ENCODE results near the gene SEMG2. TPM values are rescaled to one million over a fixed set of nuclear protein-coding genes. Genes with fewer than 3 reads are reported as not detected.

SEMG2 gene
- total RNA-seq, 1 experiment from 2014 or later = not detected

DNA sequence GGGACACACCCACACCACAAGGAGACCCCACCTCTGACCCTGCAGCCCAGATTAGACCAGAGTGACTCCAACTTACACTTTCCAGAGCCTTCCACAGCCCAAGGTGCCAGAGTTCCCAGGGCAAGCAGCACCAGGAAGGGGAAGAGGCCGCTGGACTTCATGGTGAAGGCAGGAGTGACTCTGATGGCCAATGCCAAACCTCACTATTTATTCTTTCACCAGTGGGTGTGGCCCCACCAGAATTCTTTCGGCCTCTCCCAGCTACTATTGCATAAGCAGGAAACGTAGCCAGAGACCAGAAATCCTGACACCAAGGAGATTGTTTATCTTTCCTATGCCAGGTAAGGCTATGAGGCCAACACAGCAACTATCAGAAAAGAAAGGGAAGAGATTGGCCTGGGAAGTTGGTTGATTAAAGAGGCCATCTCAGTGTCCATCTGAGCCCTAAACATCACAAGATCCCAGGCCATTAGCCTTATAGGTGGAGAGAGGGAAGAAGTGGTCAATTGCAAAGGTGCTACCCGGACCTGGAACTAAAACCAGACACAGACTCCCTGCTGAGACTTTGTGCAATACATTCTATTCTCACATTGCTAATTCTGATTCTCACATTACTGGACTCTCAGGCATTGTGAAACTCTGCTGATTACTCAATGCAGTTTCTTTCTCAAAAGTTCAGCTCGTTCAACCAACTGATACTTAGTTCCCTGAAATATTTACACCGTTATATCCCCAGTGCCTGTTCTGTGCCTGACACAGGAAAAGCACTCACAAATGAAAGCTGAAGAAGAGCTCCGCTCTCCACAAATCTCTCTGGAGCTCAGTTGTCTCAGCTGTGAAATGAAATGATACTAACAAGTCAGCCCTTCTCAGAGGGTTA lies 33.5 kb downstream of the SEMG2 start, which contains the start of gene SLPI:
TSS of gene SLPI (minus strand) at position 182 of the 880 bp plus-strand sequence. CDS start at position 161, 21 bp downstream.
- Histone ChIP-seq H3K27ac (ENCODE audit: low read depth, low read length) (no peak within 1 kb of the TSS), H3K4me3 (replicated peaks in 1 of 2; ENCODE audit: low read depth in 1 of 2, low read length in 2 of 2) (no peak within 1 kb of the TSS), H3K4me2 (ENCODE audit: low read length) (peak within 1 kb of the TSS; percentile 7; the same call in 1 of the 2 replicates), H3K9me2 (ENCODE audit: insufficient read depth) (no peaks in the 10 kb centered on the region), H3K9ac (ENCODE audit: low read length) (no peak within 1 kb of the TSS), H3K79me2 (ENCODE audit: insufficient read depth, low read length) (no peaks in the 10 kb centered on the region), H2AFZ (ENCODE audit: low read depth, low read length, poor library complexity, severe bottlenecking) (no peak within 1 kb of the TSS), H4K20me1 (ENCODE audit: insufficient read depth) (no peaks in the 10 kb centered on the region), H3K36me3 (ENCODE audit: control insufficient read depth in 1 of 2, insufficient read depth in 2 of 2, low read length in 2 of 2) (no peaks in the 10 kb centered on the region), H3K27me3 (ENCODE audit: insufficient read depth, low read length) (peaks cover 4% of the 10 kb centered on the region; the same call in 1 of the 2 replicates), H3K4me1 (ENCODE audit: control insufficient read depth in 1 of 2, insufficient read depth in 2 of 2, low read length in 2 of 2) (peaks cover 10 to 11% of the 10 kb centered on the region in 2 experiments; a peak in 2 of 4 replicates), H3K9me3 (ENCODE audit: control insufficient read depth in 1 of 2, insufficient read depth in 1 of 2, low read depth in 1 of 2, low read length in 2 of 2) (no peaks in the 10 kb centered on the region)
- ChIA-PET RAD21 (ENCODE audit: low non-redundant PET in 1 of 2, low total read pairs in 2 of 2, uncharacterized antibody in 2 of 2, unreplicated experiment in 2 of 2) (no interaction called here), POLR2A (no interaction called here), CTCF (interaction anchor here (0.9 to 1.4 kb wide), 4 partner anchors 39 to 211 kb away, joined by 3 read pairs; no protein-coding TSS in a partner anchor)
- TF ChIP-seq YY1 (IDR thresholded peaks at IDR 0.05; ENCODE audit: extremely low read depth, insufficient replicate concordance, low read depth, low read length) (no peak), CEBPB (IDR thresholded peaks at IDR 0.05; ENCODE audit: low read depth) (peak; percentile 86), CBX3 (IDR thresholded peaks at IDR 0.05; ENCODE audit: low read depth) (0 out of 2 replicates have a peak, but pooled peaks have one; percentile 41), SP1 (IDR thresholded peaks at IDR 0.05; ENCODE audit: low read depth) (peak; percentile 27; the same call in 1 of the 2 replicates), POLR2AphosphoS5 (IDR thresholded peaks at IDR 0.05; ENCODE audit: low read depth, low read length) (peak; percentile 41; the same call in 1 of the 2 replicates)
- no TSS peak for BruUV-seq (replicated peaks)
- no peak for DNase-seq (ENCODE audit: low read depth, low spot score)
- intact Hi-C loops (cut with micrococcal nuclease) = no loop called here
- peak; percentile 52 for ATAC-seq

- Histone ChIP-seq H3K79me2 (ENCODE audit: insufficient read depth, low read length) (no peaks in the 10 kb centered on the region), H3K27me3 (ENCODE audit: insufficient read depth, low read length) (no peaks in the 10 kb centered on the region), H2AFZ (ENCODE audit: low read depth, low read length, poor library complexity, severe bottlenecking) (no peak overlapping the region), H3K9me2 (ENCODE audit: insufficient read depth) (no peaks in the 10 kb centered on the region), H3K27ac (ENCODE audit: low read depth, low read length) (no peak overlapping the region), H3K9me3 (ENCODE audit: control insufficient read depth in 1 of 2, insufficient read depth in 1 of 2, low read depth in 1 of 2, low read length in 2 of 2) (no peaks in the 10 kb centered on the region), H3K4me1 (ENCODE audit: control insufficient read depth in 1 of 2, insufficient read depth in 2 of 2, low read length in 2 of 2) (peaks cover 10 to 11% of the 10 kb centered on the region in 2 experiments; a peak in 2 of 4 replicates), H4K20me1 (ENCODE audit: insufficient read depth) (no peaks in the 10 kb centered on the region), H3K4me2 (ENCODE audit: low read length) (no peak overlapping the region), H3K36me3 (ENCODE audit: control insufficient read depth in 1 of 2, insufficient read depth in 2 of 2, low read length in 2 of 2) (no peaks in the 10 kb centered on the region), H3K4me3 (replicated peaks in 1 of 2; ENCODE audit: low read depth in 1 of 2, low read length in 2 of 2) (no peak overlapping the region), H3K9ac (ENCODE audit: low read length) (no peak overlapping the region)
- POLR2A ChIA-PET = no interaction called here
- RAD21 ChIA-PET (ENCODE audit: low non-redundant PET in 1 of 2, low total read pairs in 2 of 2, uncharacterized antibody in 2 of 2, unreplicated experiment in 2 of 2) = no interaction called here
- BruUV-seq (replicated peaks) = no TSS peak
- CTCF ChIA-PET = no interaction called here
- no peak for TF ChIP-seq JUND (IDR thresholded peaks at IDR 0.05)
- TF ChIP-seq, protein P1, sequence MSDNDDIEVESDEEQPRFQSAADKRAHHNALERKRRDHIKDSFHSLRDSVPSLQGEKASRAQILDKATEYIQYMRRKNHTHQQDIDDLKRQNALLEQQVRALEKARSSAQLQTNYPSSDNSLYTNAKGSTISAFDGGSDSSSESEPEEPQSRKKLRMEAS (IDR thresholded peaks at IDR 0.05) = no peak
- TF ChIP-seq TCF7L2 (IDR thresholded peaks at IDR 0.05; ENCODE audit: borderline replicate concordance, extremely low read depth, insufficient read depth, insufficient read length) = no peak
- TF ChIP-seq, protein P2, sequence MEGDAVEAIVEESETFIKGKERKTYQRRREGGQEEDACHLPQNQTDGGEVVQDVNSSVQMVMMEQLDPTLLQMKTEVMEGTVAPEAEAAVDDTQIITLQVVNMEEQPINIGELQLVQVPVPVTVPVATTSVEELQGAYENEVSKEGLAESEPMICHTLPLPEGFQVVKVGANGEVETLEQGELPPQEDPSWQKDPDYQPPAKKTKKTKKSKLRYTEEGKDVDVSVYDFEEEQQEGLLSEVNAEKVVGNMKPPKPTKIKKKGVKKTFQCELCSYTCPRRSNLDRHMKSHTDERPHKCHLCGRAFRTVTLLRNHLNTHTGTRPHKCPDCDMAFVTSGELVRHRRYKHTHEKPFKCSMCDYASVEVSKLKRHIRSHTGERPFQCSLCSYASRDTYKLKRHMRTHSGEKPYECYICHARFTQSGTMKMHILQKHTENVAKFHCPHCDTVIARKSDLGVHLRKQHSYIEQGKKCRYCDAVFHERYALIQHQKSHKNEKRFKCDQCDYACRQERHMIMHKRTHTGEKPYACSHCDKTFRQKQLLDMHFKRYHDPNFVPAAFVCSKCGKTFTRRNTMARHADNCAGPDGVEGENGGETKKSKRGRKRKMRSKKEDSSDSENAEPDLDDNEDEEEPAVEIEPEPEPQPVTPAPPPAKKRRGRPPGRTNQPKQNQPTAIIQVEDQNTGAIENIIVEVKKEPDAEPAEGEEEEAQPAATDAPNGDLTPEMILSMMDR (IDR thresholded peaks at IDR 0.05 in 2 of 3, conservative IDR thresholded peaks at IDR 0.05 in 1 of 3; ENCODE audit: borderline replicate concordance in 1 of 3, insufficient read depth in 1 of 3, low read depth in 2 of 3, low read length in 2 of 3) = no peak
- TF ChIP-seq CBX3 (IDR thresholded peaks at IDR 0.05; ENCODE audit: low read depth) = no peak
- TF ChIP-seq POLR2AphosphoS5 (IDR thresholded peaks at IDR 0.05; ENCODE audit: low read depth, low read length) = no peak
- no peak for TF ChIP-seq ELF1 (IDR thresholded peaks at IDR 0.05; ENCODE audit: borderline replicate concordance, low read depth)
- no peak for TF ChIP-seq SP1 (IDR thresholded peaks at IDR 0.05; ENCODE audit: low read depth)
- no peak for TF ChIP-seq ATF3 (IDR thresholded peaks at IDR 0.05)
- no peak for TF ChIP-seq SRF (IDR thresholded peaks at IDR 0.05; ENCODE audit: low read depth)
- TF ChIP-seq ZFX (IDR thresholded peaks at IDR 0.05) = no peak
- TF ChIP-seq ZNF274 (IDR thresholded peaks at IDR 0.05; ENCODE audit: low read depth, low read length) = no peak
- no peak for TF ChIP-seq RAD21 (IDR thresholded peaks at IDR 0.05; ENCODE audit: low read depth)
- no peak for ATAC-seq
- intact Hi-C loops (cut with micrococcal nuclease) = no loop called here
- DNase-seq (ENCODE audit: low read depth, low spot score) = no peak
Measured at GRCh38 chr20:45257161-45257560, 36.0 kb downstream of the SEMG2 start.
